22Rv1 (cell line): ENCODE results near the gene HS3ST3B1.

ENCODE experiments used
- CTCF ChIP-seq: fragments of 450-650 bp; IDR thresholded peaks from 2 replicates; pipeline ENCODE4 v1.5.1; 2017; ENCODE audit warnings: mild to moderate bottlenecking
- ZFX ChIP-seq: fragments of 450-650 bp; IDR thresholded peaks from 2 replicates; pipeline ENCODE4 v1.6.1; 2017; ENCODE audit warnings: antibody characterized with exemption, borderline replicate concordance

- TF ChIP-seq CTCF (no peak), ZFX (no peak)
Observed at GRCh38 chr17:14270508-14270907, 30.4 kb upstream of the HS3ST3B1 start.
